ENCODE measurements around the gene MYCBPAP.

MYCBPAP gene

DNA sequence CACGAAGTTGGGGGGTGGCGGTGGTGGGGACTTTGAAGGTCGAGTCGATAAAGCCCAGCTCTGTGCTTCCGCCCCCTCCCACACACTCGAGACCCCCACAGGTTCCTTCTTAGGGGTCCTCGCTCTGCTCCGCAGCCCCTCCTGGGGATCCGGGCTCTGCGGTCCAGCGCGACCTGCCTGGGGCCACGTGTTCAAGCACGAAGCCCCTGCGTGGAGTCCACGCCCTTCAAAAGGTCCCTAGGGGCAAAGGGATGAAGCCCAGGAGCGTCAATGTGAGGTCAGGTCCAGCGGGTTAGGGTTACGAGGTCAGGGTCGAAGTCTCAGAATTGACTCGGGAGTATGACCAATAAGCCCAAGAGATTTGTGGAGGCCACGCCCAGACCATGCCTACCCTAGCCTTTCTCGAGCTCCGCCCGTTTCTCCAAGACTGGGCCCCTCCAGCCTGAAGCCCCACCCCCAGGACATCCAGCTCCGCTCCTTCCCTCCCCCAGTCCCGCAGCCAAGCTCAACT lies 51.5 kb downstream of the MYCBPAP start:
- Histone ChIP-seq H2BK5ac (ENCODE audit: low read length) (no peak overlapping the region), H3K23ac (ENCODE audit: low read length) (no peak overlapping the region), H3K27me3 (ENCODE audit: insufficient read depth, low read length, poor library complexity) (no peaks in the 10 kb centered on the region), H3K18ac (ENCODE audit: low read length) (peak overlapping the region; percentile 64), H3K27ac (ENCODE audit: low read depth, low read length) (no peak overlapping the region), H3K36me3 (ENCODE audit: control insufficient read depth, insufficient read depth, low read length) (no peaks in the 10 kb centered on the region), H3K4me2 (ENCODE audit: low read length) (peak overlapping the region; percentile 98), H4K5ac (ENCODE audit: low read length) (no peak overlapping the region), H2AK5ac (ENCODE audit: low read length) (no peak overlapping the region), H2BK120ac (ENCODE audit: low read depth, low read length) (no peak overlapping the region), H3K4me1 (ENCODE audit: control insufficient read depth, low read depth, low read length) (peaks cover 11% of the 10 kb centered on the region), H3K4ac (ENCODE audit: low read depth, low read length) (no peak overlapping the region), H3K79me2 (ENCODE audit: control insufficient read depth, insufficient read depth, low read length) (no peaks in the 10 kb centered on the region), H3K4me3 (ENCODE audit: low read length) (peak overlapping the region; percentile 54), H3K56ac (ENCODE audit: low read length) (peak overlapping the region; percentile 93), H2BK15ac (replicated peaks; ENCODE audit: low read depth) (no peak overlapping the region), H4K8ac (ENCODE audit: low read depth, low read length) (no peak overlapping the region), H3K9ac (ENCODE audit: low read length) (peak overlapping the region; percentile 74), H3K79me1 (ENCODE audit: low read length) (no peaks in the 10 kb centered on the region)
- no CpG with 5 or more reads among the region's 27 CpGs for WGBS (ENCODE audit: extremely low coverage, insufficient coverage, low lambda C conversion rate)
- DNase-seq: peak; percentile 97

- H3K4me1 ChIP-seq (ENCODE audit: control insufficient read depth, low read depth, low read length): peaks cover 11% of the 10 kb centered on the region
- peak within 1 kb of the TSS; percentile 93 for H3K56ac ChIP-seq (ENCODE audit: low read length)
- no peak within 1 kb of the TSS for H3K27ac ChIP-seq (ENCODE audit: low read depth, low read length)
- DNase-seq: peak; percentile 97
- no peaks in the 10 kb centered on the region for H3K79me2 ChIP-seq (ENCODE audit: control insufficient read depth, insufficient read depth, low read length)
- no peak within 1 kb of the TSS for H2AK5ac ChIP-seq (ENCODE audit: low read length)
- peak within 1 kb of the TSS; percentile 38 for H3K4ac ChIP-seq (ENCODE audit: low read depth, low read length)
- H4K5ac ChIP-seq (ENCODE audit: low read length): no peak within 1 kb of the TSS
- peak within 1 kb of the TSS; percentile 74 for H3K9ac ChIP-seq (ENCODE audit: low read length)
- WGBS (ENCODE audit: extremely low coverage, insufficient coverage, low lambda C conversion rate): no CpG with 5 or more reads among the region's 56 CpGs
- no peak within 1 kb of the TSS for H2BK120ac ChIP-seq (ENCODE audit: low read depth, low read length)
- H2BK15ac ChIP-seq (replicated peaks; ENCODE audit: low read depth): no peak within 1 kb of the TSS
- H3K4me3 ChIP-seq (ENCODE audit: low read length): peak within 1 kb of the TSS; percentile 54
- peak within 1 kb of the TSS; percentile 72 for H3K18ac ChIP-seq (ENCODE audit: low read length)
- H4K8ac ChIP-seq (ENCODE audit: low read depth, low read length): no peak within 1 kb of the TSS
- H3K27me3 ChIP-seq (ENCODE audit: insufficient read depth, low read length, poor library complexity): no peaks in the 10 kb centered on the region
- no peaks in the 10 kb centered on the region for H3K79me1 ChIP-seq (ENCODE audit: low read length)
- H3K4me2 ChIP-seq (ENCODE audit: low read length): peak within 1 kb of the TSS; percentile 98
- H2BK5ac ChIP-seq (ENCODE audit: low read length): no peak within 1 kb of the TSS
- H3K36me3 ChIP-seq (ENCODE audit: control insufficient read depth, insufficient read depth, low read length): no peaks in the 10 kb centered on the region
- no peak within 1 kb of the TSS for H3K23ac ChIP-seq (ENCODE audit: low read length)
Observed at GRCh38 chr17:50560185-50560824, 52.1 kb downstream of the MYCBPAP start, which contains the start of gene CACNA1G. Gene CACNA1G (plus strand): TSS chr17:50560715. CDS start chr17:50561460, 745 bp downstream.

- H3K56ac ChIP-seq (ENCODE audit: low read length): peak overlapping the region; percentile 78
- peak overlapping the region; percentile 72 for H3K18ac ChIP-seq (ENCODE audit: low read length)
- peak overlapping the region; percentile 38 for H3K4ac ChIP-seq (ENCODE audit: low read depth, low read length)
- H3K9ac ChIP-seq (ENCODE audit: low read length): peak overlapping the region; percentile 54
- WGBS (ENCODE audit: extremely low coverage, insufficient coverage, low lambda C conversion rate): no CpG with 5 or more reads among the region's 88 CpGs
- H3K4me3 ChIP-seq (ENCODE audit: low read length): peak overlapping the region; percentile 30
- no peak overlapping the region for H2BK5ac ChIP-seq (ENCODE audit: low read length)
- H2BK120ac ChIP-seq (ENCODE audit: low read depth, low read length): no peak overlapping the region
- H3K23ac ChIP-seq (ENCODE audit: low read length): no peak overlapping the region
- DNase-seq: no peak
- H4K5ac ChIP-seq (ENCODE audit: low read length): no peak overlapping the region
- H3K27ac ChIP-seq (ENCODE audit: low read depth, low read length): no peak overlapping the region
- H3K4me2 ChIP-seq (ENCODE audit: low read length): peak overlapping the region; percentile 75
- no peaks in the 10 kb centered on the region for H3K79me1 ChIP-seq (ENCODE audit: low read length)
- peaks cover 13% of the 10 kb centered on the region for H3K4me1 ChIP-seq (ENCODE audit: control insufficient read depth, low read depth, low read length)
- H3K79me2 ChIP-seq (ENCODE audit: control insufficient read depth, insufficient read depth, low read length): no peaks in the 10 kb centered on the region
- H4K8ac ChIP-seq (ENCODE audit: low read depth, low read length): no peak overlapping the region
- H3K27me3 ChIP-seq (ENCODE audit: insufficient read depth, low read length, poor library complexity): peaks cover 3% of the 10 kb centered on the region
- H2BK15ac ChIP-seq (replicated peaks; ENCODE audit: low read depth): no peak overlapping the region
- H2AK5ac ChIP-seq (ENCODE audit: low read length): no peak overlapping the region
- H3K36me3 ChIP-seq (ENCODE audit: control insufficient read depth, insufficient read depth, low read length): no peaks in the 10 kb centered on the region
Observed at GRCh38 chr17:50560931-50561745, 52.9 kb downstream of the MYCBPAP start.

DNA sequence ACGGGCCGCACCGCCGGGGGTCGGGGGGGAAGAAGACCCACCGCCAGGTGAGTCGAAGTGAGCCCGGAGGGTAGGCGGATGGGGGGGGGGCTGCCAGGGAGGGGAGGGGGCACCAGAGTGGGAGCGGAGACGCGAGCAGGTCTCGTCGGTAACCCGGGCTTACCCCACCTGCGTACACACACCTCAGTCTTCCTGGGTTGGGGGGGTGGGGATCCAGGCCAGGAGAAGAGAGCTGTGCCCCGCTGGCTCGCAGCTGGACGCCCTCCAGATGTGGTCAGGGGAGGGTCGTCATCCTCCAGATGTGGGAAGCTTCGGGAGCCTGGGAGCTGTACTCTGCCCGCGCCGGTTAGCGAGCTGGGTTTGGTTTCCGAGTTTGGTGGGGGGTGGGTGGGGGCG lies 53.5 kb downstream of the MYCBPAP start:
- no CpG with 5 or more reads among the region's 27 CpGs for WGBS (ENCODE audit: extremely low coverage, insufficient coverage, low lambda C conversion rate)
- Histone ChIP-seq H3K4me1 (ENCODE audit: control insufficient read depth, low read depth, low read length) (peaks cover 13% of the 10 kb centered on the region), H3K4ac (ENCODE audit: low read depth, low read length) (no peak overlapping the region), H3K18ac (ENCODE audit: low read length) (peak overlapping the region; percentile 72), H3K36me3 (ENCODE audit: control insufficient read depth, insufficient read depth, low read length) (no peaks in the 10 kb centered on the region), H3K27ac (ENCODE audit: low read depth, low read length) (no peak overlapping the region), H4K8ac (ENCODE audit: low read depth, low read length) (no peak overlapping the region), H2BK15ac (replicated peaks; ENCODE audit: low read depth) (no peak overlapping the region), H2BK120ac (ENCODE audit: low read depth, low read length) (no peak overlapping the region), H3K4me3 (ENCODE audit: low read length) (no peak overlapping the region), H3K56ac (ENCODE audit: low read length) (peak overlapping the region; percentile 34), H3K23ac (ENCODE audit: low read length) (no peak overlapping the region), H3K79me1 (ENCODE audit: low read length) (no peaks in the 10 kb centered on the region), H3K9ac (ENCODE audit: low read length) (no peak overlapping the region), H3K79me2 (ENCODE audit: control insufficient read depth, insufficient read depth, low read length) (no peaks in the 10 kb centered on the region), H4K5ac (ENCODE audit: low read length) (no peak overlapping the region), H3K27me3 (ENCODE audit: insufficient read depth, low read length, poor library complexity) (peaks cover 3% of the 10 kb centered on the region), H2BK5ac (ENCODE audit: low read length) (no peak overlapping the region), H2AK5ac (ENCODE audit: low read length) (no peak overlapping the region), H3K4me2 (ENCODE audit: low read length) (peak overlapping the region; percentile 59)
- no peak for DNase-seq

DNA sequence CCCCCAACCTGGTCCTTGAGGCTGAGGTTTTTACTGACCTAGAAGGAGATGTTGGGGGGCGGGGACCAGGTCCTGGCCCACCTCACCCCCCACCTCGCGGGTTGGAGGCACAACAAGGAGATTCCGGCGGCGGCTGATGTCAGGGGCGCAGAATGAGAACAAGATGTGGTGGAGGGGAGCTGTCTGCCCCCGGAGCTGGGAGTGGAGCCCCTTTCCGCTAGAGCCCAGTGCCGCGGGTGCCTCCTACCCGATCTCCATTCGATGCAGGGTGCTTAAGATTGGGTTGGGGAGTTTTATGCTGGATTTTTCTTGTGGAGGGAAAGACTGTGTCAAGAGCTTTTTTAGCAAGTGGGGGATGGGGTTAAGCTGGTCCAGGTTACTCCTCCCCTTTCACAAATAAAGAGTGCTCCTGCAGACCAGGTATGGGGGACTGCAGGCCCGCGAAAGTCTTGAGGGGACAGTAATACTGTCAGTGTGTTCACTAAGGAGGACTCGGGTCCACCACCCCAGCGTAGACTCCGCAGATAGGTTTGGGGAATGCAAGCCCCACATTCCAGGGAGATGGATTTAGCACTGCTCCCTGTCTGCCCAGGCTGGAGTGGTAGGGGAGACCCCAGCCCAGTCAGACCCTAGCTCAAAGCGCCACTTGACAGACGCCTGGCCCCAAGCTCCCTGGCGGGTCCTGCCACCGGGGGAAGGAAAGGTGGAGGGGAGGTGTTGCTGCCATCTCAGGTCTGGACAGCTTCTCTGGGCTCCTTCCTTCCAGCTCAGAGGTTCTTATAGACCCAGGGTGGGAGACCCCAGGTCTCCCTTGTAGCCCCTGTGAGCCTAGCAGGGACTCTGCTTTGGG lies 54.2 kb downstream of the MYCBPAP start:
- no peak overlapping the region for H2AK5ac ChIP-seq (ENCODE audit: low read length)
- no peak overlapping the region for H3K23ac ChIP-seq (ENCODE audit: low read length)
- H3K36me3 ChIP-seq (ENCODE audit: control insufficient read depth, insufficient read depth, low read length): no peaks in the 10 kb centered on the region
- DNase-seq: peak; percentile 50
- H3K79me2 ChIP-seq (ENCODE audit: control insufficient read depth, insufficient read depth, low read length): no peaks in the 10 kb centered on the region
- peaks cover 3% of the 10 kb centered on the region for H3K27me3 ChIP-seq (ENCODE audit: insufficient read depth, low read length, poor library complexity)
- no peak overlapping the region for H2BK15ac ChIP-seq (replicated peaks; ENCODE audit: low read depth)
- H2BK5ac ChIP-seq (ENCODE audit: low read length): no peak overlapping the region
- no peak overlapping the region for H3K27ac ChIP-seq (ENCODE audit: low read depth, low read length)
- H3K4me2 ChIP-seq (ENCODE audit: low read length): peak overlapping the region; percentile 68
- no peaks in the 10 kb centered on the region for H3K79me1 ChIP-seq (ENCODE audit: low read length)
- H3K56ac ChIP-seq (ENCODE audit: low read length): peak overlapping the region; percentile 49
- no peak overlapping the region for H4K5ac ChIP-seq (ENCODE audit: low read length)
- H3K9ac ChIP-seq (ENCODE audit: low read length): peak overlapping the region; percentile 24
- WGBS (ENCODE audit: extremely low coverage, insufficient coverage, low lambda C conversion rate): no CpG with 5 or more reads among the region's 22 CpGs
- no peak overlapping the region for H3K4ac ChIP-seq (ENCODE audit: low read depth, low read length)
- no peak overlapping the region for H3K4me3 ChIP-seq (ENCODE audit: low read length)
- no peak overlapping the region for H4K8ac ChIP-seq (ENCODE audit: low read depth, low read length)
- H3K4me1 ChIP-seq (ENCODE audit: control insufficient read depth, low read depth, low read length): peaks cover 13% of the 10 kb centered on the region
- H2BK120ac ChIP-seq (ENCODE audit: low read depth, low read length): no peak overlapping the region
- no peak overlapping the region for H3K18ac ChIP-seq (ENCODE audit: low read length)
